Ovary (tissue), 3 donors: ENCODE measurements around the gene IL24.

Experiments
- EP300 ChIP-seq: sonication (generic); formaldehyde crosslinking; IDR thresholded peaks from one replicate; pipeline ENCODE4 v1.6.1; 2017; ENCODE audit warnings: antibody characterized with exemption
- TF ChIP-seq, protein P1 (sequence below), 3 donors: fragments of 450-650 bp in 2 of 3; fragments of 200-600 bp in 1 of 3; IDR thresholded peaks; one replicate each; pipeline versions ENCODE4 v1.5.1 to v1.8.0; 2016 to 2022; ENCODE audit warnings: antibody characterized with exemption in 3 of 3, mild to moderate bottlenecking in 1 of 3
- donor health status: DM: no; HTN: no; CAD: no.

GRCh38 chr1:206935491-206936067, 38.3 kb downstream of the IL24 start:
- TF ChIP-seq EP300: no peak
- TF ChIP-seq, protein P1, sequence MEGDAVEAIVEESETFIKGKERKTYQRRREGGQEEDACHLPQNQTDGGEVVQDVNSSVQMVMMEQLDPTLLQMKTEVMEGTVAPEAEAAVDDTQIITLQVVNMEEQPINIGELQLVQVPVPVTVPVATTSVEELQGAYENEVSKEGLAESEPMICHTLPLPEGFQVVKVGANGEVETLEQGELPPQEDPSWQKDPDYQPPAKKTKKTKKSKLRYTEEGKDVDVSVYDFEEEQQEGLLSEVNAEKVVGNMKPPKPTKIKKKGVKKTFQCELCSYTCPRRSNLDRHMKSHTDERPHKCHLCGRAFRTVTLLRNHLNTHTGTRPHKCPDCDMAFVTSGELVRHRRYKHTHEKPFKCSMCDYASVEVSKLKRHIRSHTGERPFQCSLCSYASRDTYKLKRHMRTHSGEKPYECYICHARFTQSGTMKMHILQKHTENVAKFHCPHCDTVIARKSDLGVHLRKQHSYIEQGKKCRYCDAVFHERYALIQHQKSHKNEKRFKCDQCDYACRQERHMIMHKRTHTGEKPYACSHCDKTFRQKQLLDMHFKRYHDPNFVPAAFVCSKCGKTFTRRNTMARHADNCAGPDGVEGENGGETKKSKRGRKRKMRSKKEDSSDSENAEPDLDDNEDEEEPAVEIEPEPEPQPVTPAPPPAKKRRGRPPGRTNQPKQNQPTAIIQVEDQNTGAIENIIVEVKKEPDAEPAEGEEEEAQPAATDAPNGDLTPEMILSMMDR (IDR thresholded peaks at IDR 0.05): no peak
